NCI-H1436 treated with DMSO at 0.1 percent for 48 hours (cell line): ENCODE data around the gene CNOT8.
"Not testable (repeated sequence)": the region's sequence is repeated elsewhere in the genome, so short reads cannot be mapped to it uniquely, and the experiment has no call there.

Source experiments
- DNase-seq: peaks from one replicate; lab custom pipeline; 2025; lab: John Stamatoyannopoulos, UW

CNOT8 gene

DNA sequence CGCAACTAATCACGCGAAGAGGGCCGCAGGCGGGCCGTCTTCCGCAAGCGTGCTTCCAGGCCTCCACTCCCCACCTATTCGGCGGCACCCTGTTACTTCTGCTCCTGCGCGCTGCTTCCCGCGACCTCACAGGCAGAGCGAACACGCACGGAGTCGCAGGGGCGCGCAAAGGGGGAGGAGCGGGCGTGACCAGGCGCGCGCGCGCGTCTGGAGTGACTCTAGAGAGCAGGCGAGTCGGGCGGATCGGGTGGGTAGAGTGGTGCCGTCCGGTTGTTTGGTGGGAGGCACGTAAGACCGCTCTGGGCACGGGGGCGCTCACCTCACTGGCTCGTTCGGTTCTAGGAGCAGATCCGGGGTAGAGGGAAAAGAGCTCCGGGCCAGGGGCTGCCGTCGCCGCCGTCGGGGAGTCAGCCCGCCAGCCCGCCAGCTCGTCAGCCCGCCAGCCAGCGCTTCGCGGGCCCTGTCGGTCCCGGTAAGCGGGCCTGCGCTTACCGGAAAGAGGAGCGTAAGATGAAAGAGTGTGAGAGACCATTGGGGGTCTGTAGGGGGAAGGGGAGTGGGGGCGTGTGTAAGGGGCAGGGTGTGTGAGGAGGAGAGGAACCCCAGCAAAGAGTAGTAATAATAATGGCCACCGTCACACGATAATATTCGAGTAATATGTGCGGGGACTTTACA is at the start of gene CNOT8:
Gene CNOT8, plus strand, starts transcription at position 331 of the 675 bp plus-strand sequence. CDS start 4,652 bp downstream, outside the sequence.
- DNase-seq, result peak; percentile 88

DNA sequence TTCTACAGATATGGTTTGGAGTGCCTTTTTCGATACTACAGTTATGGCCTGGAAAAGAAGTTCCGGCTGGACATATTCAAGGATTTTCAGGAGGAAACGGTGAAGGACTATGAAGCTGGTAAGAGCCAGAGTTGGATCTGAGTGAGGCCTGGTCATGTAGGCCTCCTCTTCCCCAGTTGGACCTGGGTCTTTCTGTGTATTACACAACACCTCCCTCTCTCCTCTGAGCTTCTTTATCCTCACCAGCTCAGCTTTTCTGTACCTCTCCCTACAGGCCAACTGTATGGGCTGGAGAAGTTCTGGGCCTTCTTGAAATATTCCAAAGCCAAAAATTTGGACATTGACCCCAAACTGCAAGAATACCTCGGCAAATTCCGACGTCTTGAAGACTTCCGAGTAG is 47.2 kb upstream of the CNOT8 start:
- no peak for DNase-seq

DNA sequence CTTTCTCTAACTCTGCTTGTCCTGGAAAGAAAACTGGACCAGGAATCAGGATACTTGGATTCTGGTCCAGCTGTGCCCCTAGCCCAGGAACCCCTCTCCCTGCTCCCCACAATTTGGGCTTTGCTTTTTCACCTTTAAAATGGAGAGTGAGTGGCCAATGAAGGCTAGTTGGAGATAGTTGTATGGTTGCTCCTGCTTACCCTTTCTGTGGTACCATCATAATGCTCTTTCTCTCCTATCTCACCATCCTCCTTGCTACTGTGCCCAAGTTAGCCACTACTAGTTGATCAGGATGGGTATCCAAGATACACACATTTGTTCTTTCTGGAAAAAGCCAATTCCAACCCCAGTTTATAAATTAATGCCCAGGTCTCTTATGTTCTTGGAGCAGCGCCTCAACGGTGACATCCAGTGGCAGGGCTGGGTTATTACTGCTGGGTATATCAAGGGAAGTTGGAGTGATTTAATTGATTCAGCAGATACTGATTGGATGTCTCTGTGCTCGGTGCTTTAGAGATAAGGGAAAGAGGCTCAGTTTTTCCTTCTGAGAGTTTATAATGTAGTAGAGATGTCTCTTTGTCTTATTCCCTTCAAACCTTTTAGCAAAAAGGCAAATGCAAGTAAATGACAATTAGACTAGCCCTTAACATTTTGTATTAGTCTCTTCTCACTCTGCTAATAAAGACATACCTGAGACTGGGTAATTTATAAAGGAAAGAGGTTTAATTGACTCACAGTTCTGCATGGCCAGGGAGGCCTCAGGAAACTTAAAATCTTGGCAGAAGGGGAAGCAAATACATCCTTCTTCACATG is 46.6 kb upstream of the CNOT8 start:
- no peak for DNase-seq

DNA sequence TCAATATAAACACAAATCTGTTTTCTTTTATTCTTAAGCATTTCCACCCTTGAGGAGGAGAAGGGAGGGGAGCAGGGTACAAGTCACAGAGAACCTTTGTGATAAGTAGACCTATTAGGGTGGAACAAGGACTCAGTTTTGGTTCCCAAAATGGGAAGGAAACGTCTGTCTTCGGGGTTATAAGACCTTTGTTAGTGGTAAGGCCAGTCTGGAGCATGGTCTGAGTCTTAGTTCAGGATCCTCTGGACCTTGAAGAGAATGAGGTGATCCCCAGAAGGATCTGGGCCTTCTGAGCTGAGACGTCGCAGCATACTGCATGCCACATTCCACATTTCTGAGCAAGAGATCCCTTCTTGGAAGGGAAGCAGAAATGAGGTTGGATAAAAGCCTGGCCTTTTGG is 45.3 kb upstream of the CNOT8 start:
- no peak for DNase-seq

DNA sequence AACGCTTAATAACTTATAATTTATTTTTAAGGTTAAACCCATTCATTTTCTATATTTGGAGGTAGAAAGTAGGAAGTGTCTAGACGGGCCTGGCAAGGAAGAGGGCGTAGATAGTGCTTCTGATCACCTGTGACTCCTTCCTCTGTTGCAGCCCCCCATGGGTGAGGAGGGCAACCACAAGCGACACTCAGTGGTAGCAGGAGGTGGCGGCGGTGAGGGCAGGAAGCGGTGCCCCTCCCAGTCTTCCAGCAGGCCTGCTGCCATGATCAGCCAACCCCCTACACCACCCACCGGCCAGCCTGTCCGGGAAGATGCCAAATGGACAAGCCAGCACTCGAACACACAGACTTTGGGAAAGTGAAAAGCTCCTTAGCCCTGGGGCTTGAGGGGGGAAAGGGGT is 44.7 kb upstream of the CNOT8 start:
- DNase-seq, result no peak

DNA sequence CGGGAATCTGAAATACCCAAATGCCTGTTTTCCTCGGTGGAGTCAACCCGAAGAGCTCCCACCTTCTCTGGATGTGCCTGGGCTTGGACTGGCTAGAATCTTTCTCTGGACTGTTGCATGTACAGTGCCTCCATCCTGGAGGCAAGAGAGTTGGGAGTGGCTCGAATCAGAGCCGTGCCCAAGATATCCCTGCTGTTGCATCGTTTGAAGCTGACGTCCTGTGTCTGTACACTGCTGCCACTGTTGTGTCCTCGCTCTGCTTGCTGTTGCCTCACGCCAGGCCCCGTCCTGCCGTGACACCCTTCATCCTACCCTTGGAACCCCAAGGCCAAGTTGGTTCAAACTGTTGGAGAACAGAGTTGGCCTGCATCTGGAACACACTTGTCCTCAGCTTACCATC is 43.4 kb upstream of the CNOT8 start:
- no peak for DNase-seq

DNA sequence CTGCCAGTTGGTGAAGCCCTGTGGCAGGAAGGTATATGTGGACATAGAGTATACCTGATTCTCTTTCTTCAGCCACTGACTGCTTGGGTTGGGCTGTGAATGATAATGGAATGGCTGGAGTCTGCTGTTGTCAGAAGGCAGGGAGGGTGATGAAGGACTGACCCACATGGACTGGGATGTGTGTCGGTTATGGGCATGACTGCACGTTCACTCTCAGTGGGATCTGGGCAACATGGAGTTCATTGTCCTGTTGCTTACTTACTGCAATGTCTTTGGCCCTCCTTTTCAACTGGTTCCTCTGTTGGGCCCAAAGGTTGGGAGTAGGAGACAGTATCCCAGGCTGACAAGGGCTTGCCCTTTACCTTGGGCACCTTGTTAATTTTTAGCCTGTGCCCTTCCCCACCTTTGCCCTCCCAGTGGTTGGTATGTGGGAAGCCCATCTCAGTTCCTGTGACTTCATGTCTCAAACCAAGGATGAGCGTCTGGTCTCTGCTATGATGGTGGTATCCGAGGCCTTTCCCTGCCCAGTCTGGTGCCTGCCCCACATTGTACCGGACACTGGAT is 42.7 kb upstream of the CNOT8 start:
- DNase-seq, result no peak

DNA sequence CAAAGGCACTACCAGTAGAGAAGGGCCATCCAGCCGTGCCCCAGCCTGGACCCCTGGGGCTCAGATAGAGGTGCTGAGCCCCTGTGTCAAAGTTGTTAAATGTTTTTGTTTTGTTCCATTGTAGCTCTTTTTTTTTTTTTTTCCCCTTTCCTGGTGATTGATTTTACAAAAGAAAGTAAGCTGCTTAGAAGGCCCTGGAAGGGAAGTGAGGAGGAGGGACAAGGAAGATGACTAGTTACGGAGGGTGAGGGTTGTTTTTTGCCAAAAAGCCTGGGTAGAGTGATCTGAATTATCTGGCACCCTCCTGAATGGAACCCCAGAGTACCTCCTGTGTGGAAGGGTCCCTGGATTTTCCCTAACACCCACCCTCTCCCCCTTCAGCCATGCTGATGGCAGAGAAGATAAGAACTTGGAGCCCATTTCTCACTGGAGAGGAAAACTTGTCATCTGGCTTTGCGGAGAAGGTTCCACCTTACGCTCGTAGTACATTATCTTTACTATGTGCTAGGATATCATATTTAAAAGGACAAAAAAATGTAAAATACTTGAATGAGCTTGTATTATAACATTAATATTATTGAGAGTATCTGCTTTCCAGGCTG is 41.4 kb upstream of the CNOT8 start:
- DNase-seq, result no peak

DNA sequence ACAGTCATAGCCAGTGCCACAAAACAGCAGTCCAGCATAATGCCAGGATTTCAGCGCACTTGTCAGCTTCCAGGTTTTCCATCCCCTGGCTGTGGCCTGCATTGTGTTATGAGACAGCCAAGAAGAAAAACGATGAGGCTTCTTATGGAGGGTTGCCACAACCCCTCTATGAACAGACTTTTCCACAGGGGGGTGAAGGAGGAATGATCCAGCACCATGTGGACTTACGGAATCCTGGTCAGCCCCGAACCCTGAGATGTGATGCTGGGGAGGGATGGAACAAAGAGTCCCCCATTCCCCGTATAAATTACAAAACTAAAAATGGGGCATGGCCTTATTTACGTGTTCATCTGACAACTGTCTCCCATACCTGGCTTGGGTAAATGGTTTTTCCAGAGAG is 40.6 kb upstream of the CNOT8 start:
- DNase-seq, result no peak

DNA sequence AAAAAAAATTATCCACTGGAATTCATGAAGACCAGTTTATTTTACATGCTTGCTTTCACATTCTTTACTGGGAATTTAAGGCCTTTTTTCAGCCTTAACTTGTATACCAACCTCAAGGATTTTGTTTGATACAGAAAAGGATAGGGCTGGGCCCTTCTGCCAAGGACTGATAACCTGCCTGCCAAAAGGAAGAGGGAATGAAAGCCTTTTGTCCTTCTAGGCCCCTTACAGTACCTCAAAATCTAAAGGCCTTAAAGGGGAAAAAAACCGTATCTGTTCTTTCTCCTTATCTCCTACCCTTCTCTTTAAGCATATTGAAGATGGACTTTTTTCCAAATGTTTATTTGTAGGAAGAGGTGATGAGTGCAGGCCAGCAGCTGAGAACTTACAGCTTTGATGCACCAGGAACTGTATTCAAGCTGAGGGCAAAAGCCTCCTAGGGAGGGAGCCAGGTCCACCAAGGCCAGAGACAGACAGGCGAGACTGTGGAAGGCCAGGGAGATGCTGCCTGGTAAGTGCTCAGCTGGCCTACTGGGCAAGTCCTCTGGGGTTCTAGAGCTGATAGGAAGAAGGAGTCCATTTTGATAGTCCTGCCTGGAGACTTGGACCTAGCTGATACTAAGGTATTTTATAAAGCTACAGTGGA is 39.8 kb upstream of the CNOT8 start:
- no peak for DNase-seq

DNA sequence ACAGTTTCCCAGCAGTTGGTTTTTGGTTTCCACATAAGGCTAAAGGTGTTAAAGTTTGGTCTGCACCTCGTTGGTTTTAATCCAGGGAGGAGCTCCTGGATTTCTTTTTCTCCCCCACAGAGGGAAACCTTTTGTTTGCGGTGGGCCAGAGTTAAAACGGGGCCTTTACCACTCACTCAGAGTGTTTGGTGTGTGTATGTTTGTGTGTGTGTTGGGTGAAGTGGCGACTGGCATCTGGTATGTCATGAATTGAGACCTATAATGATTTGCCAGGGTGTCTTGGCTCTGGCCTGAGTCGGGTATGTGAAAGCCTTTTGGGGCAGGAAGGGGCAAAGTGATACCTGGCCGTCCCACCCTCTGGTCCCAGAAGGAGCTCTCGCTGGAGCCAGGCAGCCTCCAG is 38.9 kb upstream of the CNOT8 start:
- no peak for DNase-seq

DNA sequence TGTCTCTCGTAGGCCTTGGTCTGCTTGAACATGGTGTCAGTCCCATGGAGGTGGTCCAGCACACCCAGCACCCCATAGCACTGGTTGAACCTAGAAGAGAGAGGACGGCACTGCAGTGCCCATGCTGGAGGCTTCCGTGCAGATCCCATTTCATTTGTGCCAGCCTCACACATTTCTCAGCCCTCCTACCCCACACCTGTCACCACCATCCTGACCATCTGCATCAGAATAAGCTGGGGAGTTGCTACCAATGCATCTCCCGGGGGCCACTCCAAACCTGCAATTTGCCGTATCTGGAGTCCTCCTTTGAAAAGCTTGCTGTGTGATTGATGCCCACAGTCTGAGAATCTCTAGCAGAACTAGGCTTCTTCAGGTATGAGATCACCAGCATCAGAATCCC is 38.0 kb upstream of the CNOT8 start:
- DNase-seq, result no peak

DNA sequence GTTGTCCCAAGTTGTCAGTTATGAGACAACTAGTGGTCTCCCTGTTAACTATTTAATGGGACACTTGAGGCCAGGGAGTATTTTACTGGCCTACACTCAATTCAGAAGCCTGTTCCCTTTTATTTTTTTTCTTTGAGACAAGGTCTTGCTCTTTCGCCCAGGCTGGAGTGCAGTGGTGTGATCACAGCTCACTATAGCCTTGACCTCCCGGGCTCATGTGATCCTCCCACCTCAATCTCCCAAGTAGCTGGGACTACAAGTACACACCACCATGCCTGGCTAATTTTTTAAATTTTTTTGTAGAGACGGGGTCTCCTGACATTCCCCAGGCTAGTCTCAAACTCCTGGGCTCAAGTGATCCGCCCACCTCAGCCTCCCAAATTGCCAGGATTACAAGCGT is 35.5 kb upstream of the CNOT8 start:
- not testable (repeated sequence) for DNase-seq

DNA sequence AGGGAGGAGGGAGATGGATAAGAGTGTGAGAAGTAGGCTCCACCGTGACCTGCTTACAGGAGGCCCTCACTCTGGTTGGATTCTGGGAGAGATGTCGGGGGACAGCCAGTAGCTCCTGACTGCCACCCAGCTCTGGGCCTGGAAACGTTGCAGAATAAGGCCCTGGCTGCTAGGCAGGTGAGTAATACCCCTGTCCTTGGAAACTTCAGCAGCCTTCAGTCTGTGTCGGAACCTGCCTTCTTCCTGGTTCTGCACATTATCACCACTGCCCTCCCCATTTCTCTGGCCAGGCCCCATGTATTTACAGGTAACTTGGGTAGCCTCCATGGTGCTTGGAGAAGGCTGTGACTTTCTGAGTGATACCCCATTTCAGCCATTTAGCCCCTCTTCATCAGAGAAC is 34.8 kb upstream of the CNOT8 start:
- DNase-seq, result no peak

DNA sequence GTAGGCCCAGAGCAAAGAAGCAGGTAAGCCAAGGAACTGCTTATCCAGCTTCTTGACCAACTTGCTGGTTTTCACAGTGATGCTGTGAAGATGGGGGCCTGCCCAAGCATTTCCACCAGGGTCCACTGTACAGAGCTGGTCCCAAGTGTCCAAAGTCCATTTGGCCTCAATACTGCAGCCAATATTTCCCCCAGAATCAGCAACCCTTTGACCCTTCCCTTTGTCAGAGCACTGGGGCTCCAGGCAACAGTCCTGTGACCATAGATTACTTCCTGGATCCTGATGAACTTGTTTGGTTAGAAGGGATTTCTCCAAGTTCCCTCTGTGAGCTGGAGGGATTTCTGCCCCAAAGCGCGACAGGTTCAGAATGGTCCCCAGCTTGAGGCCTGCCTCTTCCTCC is 34.4 kb upstream of the CNOT8 start:
- DNase-seq, result no peak

DNA sequence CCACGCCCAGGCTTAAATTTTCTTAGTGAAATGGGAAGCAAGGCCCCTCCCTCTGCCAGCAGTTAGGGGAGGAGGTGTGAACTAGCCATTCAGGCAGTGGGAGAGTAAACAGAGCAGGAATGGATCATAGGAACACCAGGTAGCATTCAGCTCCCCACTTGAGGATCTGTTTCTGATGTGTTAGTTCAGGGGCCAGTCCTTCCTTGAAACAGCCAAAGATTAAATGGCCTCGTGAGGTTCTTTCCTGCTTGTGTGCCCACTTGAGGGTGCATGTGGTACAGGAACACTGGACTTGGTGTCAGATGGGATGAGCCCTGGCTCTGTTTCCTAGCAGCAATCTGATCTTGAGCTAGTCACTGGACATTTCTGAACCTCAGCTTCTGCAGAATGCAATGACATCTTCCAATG is 29.2 kb upstream of the CNOT8 start:
- no peak for DNase-seq

DNA sequence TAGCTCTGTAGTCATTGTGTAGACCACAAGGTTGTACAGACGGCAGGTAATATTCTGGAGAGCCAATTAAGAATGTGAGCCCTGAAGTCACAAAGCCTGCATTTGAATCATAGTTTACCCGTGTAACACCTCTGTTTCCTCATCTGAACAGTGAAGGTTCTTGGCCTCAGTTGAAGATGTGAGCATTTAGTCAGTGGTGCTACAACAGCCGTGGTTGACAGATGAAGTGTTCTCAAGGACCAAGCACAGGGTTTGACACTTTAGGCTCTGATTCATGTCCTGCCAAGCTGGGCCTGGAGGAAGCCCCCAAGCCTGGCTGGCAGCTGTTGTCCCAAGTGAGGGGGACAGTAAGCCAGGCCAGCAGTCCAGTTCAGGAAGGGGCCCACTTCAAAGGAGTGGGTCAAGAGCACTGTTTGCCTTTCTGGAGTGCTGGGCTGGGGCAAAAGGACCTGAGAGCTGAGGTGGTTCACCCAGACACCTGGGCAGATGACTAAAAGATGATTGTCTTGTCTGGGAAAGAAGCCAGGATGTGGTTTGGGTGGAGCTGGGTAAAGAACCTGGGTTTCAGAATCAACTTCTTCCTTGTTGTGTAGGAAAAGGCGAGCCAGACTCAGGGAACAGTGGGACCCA is 28.7 kb upstream of the CNOT8 start:
- DNase-seq, result no peak

DNA sequence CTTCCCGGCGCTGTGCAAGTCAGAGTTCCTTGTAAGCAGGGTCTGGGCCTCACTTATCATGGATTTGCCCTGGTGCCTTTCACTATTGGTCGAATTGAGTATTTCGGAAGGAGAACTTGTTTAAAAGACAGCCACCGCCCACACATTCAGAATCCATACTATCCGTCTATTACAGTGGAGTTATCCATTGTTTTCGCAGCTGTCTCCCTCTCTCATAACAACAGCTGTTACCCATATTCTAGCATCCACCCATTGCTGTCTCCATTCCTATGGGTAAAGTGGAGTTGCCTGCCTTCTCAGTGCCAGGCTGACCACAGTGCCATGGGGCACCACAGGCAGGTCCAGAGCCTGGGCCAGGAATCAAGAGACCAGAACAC is 28.2 kb upstream of the CNOT8 start:
- DNase-seq, result no peak

DNA sequence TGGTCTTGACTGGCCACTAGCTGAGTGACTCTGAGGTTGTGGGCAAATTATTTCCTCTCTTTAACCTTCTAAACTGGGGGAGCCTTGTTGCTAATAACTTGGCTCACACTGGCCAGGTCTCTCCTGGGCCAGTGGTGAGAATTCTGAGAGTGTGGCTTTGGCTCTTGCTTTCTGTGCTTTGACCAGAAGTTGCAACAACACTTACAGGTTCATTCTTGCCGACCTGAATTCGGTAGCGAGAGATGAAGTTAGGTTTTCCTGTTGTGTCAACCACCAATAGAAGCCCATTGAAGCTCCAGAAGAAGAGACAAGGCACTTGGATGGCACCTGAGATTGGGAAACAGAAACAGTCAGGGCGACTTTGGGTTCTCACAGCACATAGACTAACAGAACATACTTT is 27.8 kb upstream of the CNOT8 start:
- no peak for DNase-seq

DNA sequence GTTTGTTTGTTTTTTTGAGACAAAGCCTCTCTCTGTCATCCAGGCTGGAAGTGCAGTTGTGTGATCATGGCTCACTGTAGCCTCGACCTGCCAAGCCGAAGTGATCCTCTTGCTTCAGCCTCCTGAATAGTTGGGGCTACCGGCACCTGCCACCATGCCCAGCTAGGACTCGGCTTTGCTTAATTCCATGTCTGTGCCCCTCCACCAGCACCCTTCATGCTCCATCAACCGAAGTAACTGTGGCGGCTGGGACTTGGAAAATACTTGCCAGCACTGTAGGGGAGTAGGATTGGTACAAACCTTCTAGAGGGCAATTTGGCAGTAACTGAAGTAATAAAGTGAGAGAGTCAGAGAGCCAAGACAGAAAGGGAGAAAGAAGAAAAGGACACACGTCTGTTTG is 27.0 kb upstream of the CNOT8 start:
- no peak for DNase-seq

DNA sequence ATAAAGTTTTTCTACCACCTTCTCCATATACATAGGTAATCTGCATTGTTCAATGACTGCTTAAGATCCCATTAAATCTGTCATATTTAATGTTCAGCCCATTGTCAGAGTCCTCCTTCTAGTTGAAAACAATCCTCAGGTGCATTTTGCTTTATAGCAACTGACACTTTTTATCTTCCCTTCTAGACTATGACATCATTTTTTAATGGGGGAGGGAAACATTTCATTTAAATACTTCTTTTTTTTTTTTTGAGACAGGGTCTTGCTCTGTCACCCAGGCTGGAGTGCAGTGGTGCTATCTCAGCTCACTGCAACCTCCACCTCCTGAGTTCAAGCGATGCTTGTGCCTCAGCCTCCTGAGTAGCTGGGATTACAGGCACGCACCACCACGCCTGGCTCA is 25.6 kb upstream of the CNOT8 start:
- not testable (repeated sequence) for DNase-seq

DNA sequence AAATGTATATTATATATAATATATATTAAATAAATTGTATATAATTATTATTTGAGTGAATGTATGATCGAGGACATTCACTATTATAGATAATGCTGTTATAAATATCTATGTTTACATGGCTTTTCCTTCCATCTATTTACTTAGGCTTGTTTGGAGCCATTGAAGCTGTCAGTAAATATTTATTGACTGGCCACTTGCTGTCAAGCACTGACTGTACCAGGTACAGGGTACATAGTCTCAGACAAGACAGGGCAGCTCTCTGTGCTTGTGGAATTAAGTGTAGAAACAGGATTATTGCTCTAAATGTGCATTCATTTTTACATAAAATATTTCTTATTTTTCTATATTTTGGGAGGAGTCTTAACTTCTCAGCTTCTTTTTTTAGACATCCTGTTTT is 24.4 kb upstream of the CNOT8 start:
- DNase-seq, result no peak
